Transverse colon (tissue), 4 donors: ENCODE results near the gene UBXN2A.
"Not testable (repeated sequence)": the region's sequence is repeated elsewhere in the genome, so short reads cannot be mapped to it uniquely, and the experiment has no call there.

ENCODE experiments used
- EP300 ChIP-seq: sonication (generic); formaldehyde crosslinking; IDR thresholded peaks from one replicate; pipeline ENCODE4 v1.6.1; 2017; ENCODE audit warnings: antibody characterized with exemption, low read depth
- POLR2A ChIP-seq: fragments of 450-650 bp; IDR thresholded peaks from one replicate; pipeline ENCODE4 v1.6.1; 2016; ENCODE audit warnings: antibody characterized with exemption, mild to moderate bottlenecking, moderate library complexity
- POLR2AphosphoS5 ChIP-seq, 3 donors: sonication (generic); formaldehyde crosslinking; IDR thresholded peaks; one replicate each; pipeline ENCODE4 v1.6.1; 2016; ENCODE audit warnings: antibody characterized with exemption in 3 of 3
- TF ChIP-seq, protein P1 (sequence below), 5 experiments: fragments of 200-600 bp in 3 of 5; fragments of 450-650 bp in 2 of 5; sonication (generic) in 3 of 5; IDR thresholded peaks; 1 replicate in 2 of 5; 2 replicates in 3 of 5; pipeline ENCODE4 v1.5.1; 2016 to 2017; ENCODE audit warnings: antibody characterized with exemption in 5 of 5, inconsistent platforms in 3 of 5, mild to moderate bottlenecking in 2 of 5, moderate library complexity in 1 of 5

DNA sequence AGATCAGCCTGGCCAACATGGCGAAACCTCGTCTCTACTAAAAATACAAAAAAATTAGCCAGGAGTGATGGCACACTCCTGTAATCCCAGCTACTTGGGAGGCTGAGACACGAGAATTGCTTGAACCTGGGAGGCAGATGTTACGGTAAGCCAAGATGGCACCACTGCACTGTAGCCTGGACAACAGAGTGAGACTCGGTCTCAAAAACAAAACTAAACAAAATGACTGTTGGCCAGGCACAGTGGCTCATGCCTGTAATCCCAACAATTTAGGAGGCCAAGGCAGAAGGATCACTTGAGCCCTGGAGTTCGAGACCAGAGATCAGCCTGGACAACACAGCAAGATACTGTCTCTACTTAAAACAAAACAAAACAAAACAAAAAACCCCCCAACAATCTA lies 102.9 kb downstream of the UBXN2A start:
- TF ChIP-seq, protein P1, sequence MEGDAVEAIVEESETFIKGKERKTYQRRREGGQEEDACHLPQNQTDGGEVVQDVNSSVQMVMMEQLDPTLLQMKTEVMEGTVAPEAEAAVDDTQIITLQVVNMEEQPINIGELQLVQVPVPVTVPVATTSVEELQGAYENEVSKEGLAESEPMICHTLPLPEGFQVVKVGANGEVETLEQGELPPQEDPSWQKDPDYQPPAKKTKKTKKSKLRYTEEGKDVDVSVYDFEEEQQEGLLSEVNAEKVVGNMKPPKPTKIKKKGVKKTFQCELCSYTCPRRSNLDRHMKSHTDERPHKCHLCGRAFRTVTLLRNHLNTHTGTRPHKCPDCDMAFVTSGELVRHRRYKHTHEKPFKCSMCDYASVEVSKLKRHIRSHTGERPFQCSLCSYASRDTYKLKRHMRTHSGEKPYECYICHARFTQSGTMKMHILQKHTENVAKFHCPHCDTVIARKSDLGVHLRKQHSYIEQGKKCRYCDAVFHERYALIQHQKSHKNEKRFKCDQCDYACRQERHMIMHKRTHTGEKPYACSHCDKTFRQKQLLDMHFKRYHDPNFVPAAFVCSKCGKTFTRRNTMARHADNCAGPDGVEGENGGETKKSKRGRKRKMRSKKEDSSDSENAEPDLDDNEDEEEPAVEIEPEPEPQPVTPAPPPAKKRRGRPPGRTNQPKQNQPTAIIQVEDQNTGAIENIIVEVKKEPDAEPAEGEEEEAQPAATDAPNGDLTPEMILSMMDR (IDR thresholded peaks at IDR 0.05): not testable (repeated sequence)
- not testable (repeated sequence) for TF ChIP-seq POLR2AphosphoS5 (IDR thresholded peaks at IDR 0.05); POLR2A; EP300
